Measurements from ENCODE around the gene ARHGAP8.

ARHGAP8 gene

GRCh38 chr22:44842417-44842816 is 90.0 kb downstream of the ARHGAP8 start:
- Mint-ChIP-seq H3K27ac (no peak overlapping the region), H3K27me3 (ENCODE audit: low read depth) (peaks cover 15% of the 10 kb centered on the region)
- TF ChIP-seq CTCF (IDR thresholded peaks at IDR 0.05; ENCODE audit: unreplicated experiment in 3 of 3), result no peak

GRCh38 chr22:44845191-44845590 is 92.8 kb downstream of the ARHGAP8 start:
- Mint-ChIP-seq H3K9me3 (peaks cover 6% of the 10 kb centered on the region), H3K27ac (no peak overlapping the region), H3K4me1 (no peaks in the 10 kb centered on the region), H3K36me3 (ENCODE audit: low read depth) (peaks cover 5% of the 10 kb centered on the region), H3K27me3 (ENCODE audit: low read depth) (peaks cover 16% of the 10 kb centered on the region), H3K4me3 (no peak overlapping the region)
- no peak for TF ChIP-seq CTCF (IDR thresholded peaks at IDR 0.05; ENCODE audit: unreplicated experiment in 3 of 3)

More at GRCh38 chr22:44842417-44842816, 90.0 kb downstream of the ARHGAP8 start:
- no peak overlapping the region for H3K4me3 Mint-ChIP-seq
- no peaks in the 10 kb centered on the region for H3K4me1 Mint-ChIP-seq
- peaks cover 6% of the 10 kb centered on the region for H3K9me3 Mint-ChIP-seq
- peaks cover 5% of the 10 kb centered on the region for H3K36me3 Mint-ChIP-seq (ENCODE audit: low read depth)

- H3K36me3 Mint-ChIP-seq (ENCODE audit: low read depth), result peaks cover 5% of the 10 kb centered on the region
- TF ChIP-seq CTCF (IDR thresholded peaks at IDR 0.05; ENCODE audit: unreplicated experiment in 3 of 3), result no peak
- peaks cover 16% of the 10 kb centered on the region for H3K27me3 Mint-ChIP-seq (ENCODE audit: low read depth)
- peaks cover 6% of the 10 kb centered on the region for H3K9me3 Mint-ChIP-seq
- H3K27ac Mint-ChIP-seq, result no peak overlapping the region
- no peaks in the 10 kb centered on the region for H3K4me1 Mint-ChIP-seq
- H3K4me3 Mint-ChIP-seq, result no peak overlapping the region
Observed at GRCh38 chr22:44845796-44846720, 93.7 kb downstream of the ARHGAP8 start.

DNA sequence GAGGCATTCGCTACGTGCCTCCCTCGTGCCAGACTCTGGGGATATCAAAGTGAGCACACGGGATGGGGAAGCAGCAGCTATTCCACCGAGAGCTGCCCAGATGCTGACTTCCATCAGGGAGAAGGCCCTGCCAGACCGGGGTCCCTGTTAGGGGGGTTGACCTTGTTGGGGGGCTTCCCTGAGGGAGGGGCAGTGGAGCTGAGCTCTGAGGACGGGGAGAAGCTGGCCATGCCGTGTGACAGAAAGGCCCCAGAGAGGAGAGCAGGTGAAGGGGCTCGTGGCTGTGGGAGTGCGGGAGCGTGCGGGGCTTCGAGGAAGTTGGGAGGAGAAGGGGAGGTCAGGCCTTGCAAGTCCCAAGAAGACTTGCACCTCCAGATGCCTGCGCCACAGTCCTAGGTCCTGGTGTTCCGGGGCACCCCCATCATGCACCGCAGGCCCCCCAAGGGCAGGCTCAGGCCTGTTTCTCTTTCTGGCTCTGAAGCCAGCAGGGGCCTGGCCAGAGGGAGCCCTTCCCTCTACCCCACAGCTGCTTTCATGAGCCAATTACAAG is 94.4 kb downstream of the ARHGAP8 start:
- H3K9me3 Mint-ChIP-seq, result peaks cover 6% of the 10 kb centered on the region
- H3K27me3 Mint-ChIP-seq (ENCODE audit: low read depth), result peaks cover 13% of the 10 kb centered on the region
- H3K36me3 Mint-ChIP-seq (ENCODE audit: low read depth), result peaks cover 5% of the 10 kb centered on the region
- H3K4me3 Mint-ChIP-seq, result no peak overlapping the region
- TF ChIP-seq CTCF (IDR thresholded peaks at IDR 0.05; ENCODE audit: unreplicated experiment in 3 of 3), result no peak
- H3K27ac Mint-ChIP-seq, result no peak overlapping the region
- no peaks in the 10 kb centered on the region for H3K4me1 Mint-ChIP-seq

GRCh38 chr22:44847380-44847779 is 95.0 kb downstream of the ARHGAP8 start:
- Mint-ChIP-seq H3K36me3 (ENCODE audit: low read depth) (peaks cover 7% of the 10 kb centered on the region), H3K27ac (no peak overlapping the region), H3K4me1 (no peaks in the 10 kb centered on the region), H3K9me3 (peaks cover 6% of the 10 kb centered on the region), H3K4me3 (no peak overlapping the region), H3K27me3 (ENCODE audit: low read depth) (peaks cover 13% of the 10 kb centered on the region)
- TF ChIP-seq CTCF (IDR thresholded peaks at IDR 0.05; ENCODE audit: unreplicated experiment in 3 of 3), result no peak

Data from nephron (organoid).